Smooth muscle cell (in vitro differentiated cells): ENCODE data around the gene C16orf90. TPM values are rescaled to one million over a fixed set of nuclear protein-coding genes. Genes with fewer than 3 reads are reported as not detected.

ENCODE experiments used
- DNase-seq: peaks from one replicate; lab custom pipeline; 2025; ENCODE audit not compliant: unreplicated experiment; lab: John Stamatoyannopoulos, UW
- H2AFZ ChIP-seq: fragments of 200-600 bp; sonication (generic); 2 replicates; pipeline ENCODE4 v1.6.0; 2016; ENCODE audit warnings: antibody characterized with exemption, low read depth, mild to moderate bottlenecking
- H3F3A ChIP-seq: fragments of 200-600 bp; sonication (generic); 2 replicates; pipeline ENCODE4 v1.6.0; 2017; ENCODE audit warnings: antibody characterized with exemption, low read depth
- H3K27ac ChIP-seq: fragments of 200-600 bp; sonication (generic); 2 replicates; pipeline ENCODE4 v1.5.1; 2016; ENCODE audit warnings: low read depth, mild to moderate bottlenecking
- H3K27me3 ChIP-seq: fragments of 200-600 bp; sonication (generic); 2 replicates; pipeline ENCODE4 v1.6.1; 2016; ENCODE audit warnings: low read depth, mild to moderate bottlenecking
- H3K36me3 ChIP-seq: fragments of 200-600 bp; sonication (generic); 2 replicates; pipeline ENCODE4 v1.5.1; 2016; ENCODE audit warnings: low read depth
- H3K4me1 ChIP-seq: fragments of 200-600 bp; sonication (generic); 2 replicates; pipeline ENCODE4 v1.5.1; 2016; ENCODE audit warnings: low read depth
- H3K4me2 ChIP-seq: fragments of 200-600 bp; sonication (generic); 2 replicates; pipeline ENCODE4 v1.6.0; 2016; ENCODE audit warnings: mild to moderate bottlenecking
- H3K4me3 ChIP-seq: fragments of 200-600 bp; sonication (generic); 2 replicates; pipeline ENCODE4 v1.5.1; 2016; ENCODE audit warnings: mild to moderate bottlenecking
- H3K79me2 ChIP-seq: fragments of 200-600 bp; sonication (generic); 2 replicates; pipeline ENCODE4 v1.6.0; 2016; ENCODE audit warnings: low read depth, mild to moderate bottlenecking
- H3K9ac ChIP-seq: fragments of 200-600 bp; sonication (generic); 2 replicates; pipeline ENCODE4 v1.6.0; 2016; ENCODE audit warnings: low read depth
- H3K9me3 ChIP-seq: fragments of 200-600 bp; sonication (generic); replicated peaks from 2 replicates; pipeline ENCODE4 v1.5.1; 2016; ENCODE audit warnings: low read depth
- H4K20me1 ChIP-seq: fragments of 200-600 bp; sonication (generic); 2 replicates; pipeline ENCODE4 v1.6.0; 2016; ENCODE audit warnings: low read depth
- WGBS: methylation state at CpG from one replicate; pipeline ENCODE4 v1.1.7; 2016; ENCODE audit warnings: low lambda C conversion rate; 5-methylcytosine and 5-hydroxymethylcytosine counted together
- polyA plus RNA-seq: library from polyadenylated mRNA; unstranded; fragments of >200 nt; fragmentation: Nextera tagmentation; extraction: Ambion mirVana; gene quantifications from 2 replicates; pipeline ENCODE4 v1.2.1, GENCODE V29; 2016
- total RNA-seq: library from RNA; depleted of rRNA; stranded (reverse); fragments of >200 nt; gene quantifications from 2 replicates; pipeline ENCODE4 v1.2.3, GENCODE V29; 2014
- TF ChIP-seq, protein P1 (sequence below): fragments of 200-600 bp; sonication (generic); IDR thresholded peaks from 2 replicates; pipeline ENCODE4 v1.5.1; 2017; ENCODE audit warnings: borderline replicate concordance, mild to moderate bottlenecking, antibody characterized with exemption; ENCODE audit not compliant: insufficient read depth, poor library complexity, severe bottlenecking

C16orf90 gene
- total and polyA plus RNA-seq, 2 experiments from 2014 or later = not detected

GRCh38 chr16:3532741-3533140, 37.5 kb upstream of the C16orf90 start:
- 98% methylated on average over 12 of the region's 12 CpGs for WGBS
- TF ChIP-seq, protein P1, sequence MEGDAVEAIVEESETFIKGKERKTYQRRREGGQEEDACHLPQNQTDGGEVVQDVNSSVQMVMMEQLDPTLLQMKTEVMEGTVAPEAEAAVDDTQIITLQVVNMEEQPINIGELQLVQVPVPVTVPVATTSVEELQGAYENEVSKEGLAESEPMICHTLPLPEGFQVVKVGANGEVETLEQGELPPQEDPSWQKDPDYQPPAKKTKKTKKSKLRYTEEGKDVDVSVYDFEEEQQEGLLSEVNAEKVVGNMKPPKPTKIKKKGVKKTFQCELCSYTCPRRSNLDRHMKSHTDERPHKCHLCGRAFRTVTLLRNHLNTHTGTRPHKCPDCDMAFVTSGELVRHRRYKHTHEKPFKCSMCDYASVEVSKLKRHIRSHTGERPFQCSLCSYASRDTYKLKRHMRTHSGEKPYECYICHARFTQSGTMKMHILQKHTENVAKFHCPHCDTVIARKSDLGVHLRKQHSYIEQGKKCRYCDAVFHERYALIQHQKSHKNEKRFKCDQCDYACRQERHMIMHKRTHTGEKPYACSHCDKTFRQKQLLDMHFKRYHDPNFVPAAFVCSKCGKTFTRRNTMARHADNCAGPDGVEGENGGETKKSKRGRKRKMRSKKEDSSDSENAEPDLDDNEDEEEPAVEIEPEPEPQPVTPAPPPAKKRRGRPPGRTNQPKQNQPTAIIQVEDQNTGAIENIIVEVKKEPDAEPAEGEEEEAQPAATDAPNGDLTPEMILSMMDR = no peak
- H3K4me2 ChIP-seq = no peak overlapping the region
- no peaks in the 10 kb centered on the region for H3K27me3 ChIP-seq
- no peaks in the 10 kb centered on the region for H3F3A ChIP-seq
- no peak overlapping the region for H3K9ac ChIP-seq
- no peaks in the 10 kb centered on the region for H3K9me3 ChIP-seq
- no peaks in the 10 kb centered on the region for H3K79me2 ChIP-seq
- H3K36me3 ChIP-seq = peaks cover 6% of the 10 kb centered on the region
- H3K4me3 ChIP-seq = no peak overlapping the region
- H4K20me1 ChIP-seq = no peaks in the 10 kb centered on the region
- H3K4me1 ChIP-seq = no peaks in the 10 kb centered on the region
- H3K27ac ChIP-seq = no peak overlapping the region
- DNase-seq = no peak
- no peak overlapping the region for H2AFZ ChIP-seq

DNA sequence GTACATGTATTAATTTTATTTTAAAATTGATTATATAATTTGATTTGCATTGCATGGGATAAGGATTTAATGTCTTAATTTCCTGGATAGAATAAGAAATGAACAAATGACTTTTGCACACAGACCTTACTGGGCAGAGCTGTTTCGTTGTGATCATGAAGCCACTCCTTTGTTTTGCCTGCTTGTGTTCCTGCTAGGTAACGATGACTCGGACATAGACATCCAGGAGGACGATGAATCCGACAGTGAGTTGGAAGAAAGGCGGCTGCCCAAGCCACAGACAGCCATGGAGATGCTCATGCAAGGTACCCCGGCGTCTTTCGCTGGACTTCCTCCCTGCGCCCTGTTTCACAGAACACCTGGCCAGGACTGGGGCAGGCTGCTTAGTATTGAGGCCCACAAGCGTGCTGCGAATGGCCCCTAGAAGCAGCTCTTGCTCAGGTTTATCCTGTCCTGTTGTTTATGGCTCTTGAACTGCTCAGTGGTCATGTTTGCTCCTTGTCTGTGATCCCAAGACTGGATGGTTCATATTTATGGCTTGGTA, 35.2 kb upstream of the C16orf90 start:
- Histone ChIP-seq H3K79me2 (no peaks in the 10 kb centered on the region), H4K20me1 (peaks cover 3% of the 10 kb centered on the region), H3K36me3 (no peaks in the 10 kb centered on the region), H2AFZ (no peak overlapping the region), H3K4me1 (no peaks in the 10 kb centered on the region), H3K4me3 (no peak overlapping the region), H3K4me2 (no peak overlapping the region), H3F3A (no peaks in the 10 kb centered on the region), H3K9me3 (no peaks in the 10 kb centered on the region), H3K9ac (no peak overlapping the region), H3K27me3 (no peaks in the 10 kb centered on the region), H3K27ac (no peak overlapping the region)
- no peak for DNase-seq
- TF ChIP-seq, protein P1 = no peak
- whole genome bisulfite sequencing = 93% methylated on average over 12 of the region's 12 CpGs

GRCh38 chr16:3529175-3529574, 33.9 kb upstream of the C16orf90 start:
- Histone ChIP-seq H2AFZ (no peak overlapping the region), H4K20me1 (peaks cover 3% of the 10 kb centered on the region), H3K4me2 (no peak overlapping the region), H3K9ac (no peak overlapping the region), H3F3A (no peaks in the 10 kb centered on the region), H3K27me3 (no peaks in the 10 kb centered on the region), H3K4me3 (no peak overlapping the region), H3K4me1 (no peaks in the 10 kb centered on the region), H3K27ac (no peak overlapping the region), H3K36me3 (no peaks in the 10 kb centered on the region), H3K9me3 (no peaks in the 10 kb centered on the region), H3K79me2 (no peaks in the 10 kb centered on the region)
- TF ChIP-seq, protein P1 = no peak
- no peak for DNase-seq

- Histone ChIP-seq H3K27ac (no peak overlapping the region), H3K9me3 (no peaks in the 10 kb centered on the region), H3K36me3 (peaks cover 5% of the 10 kb centered on the region), H3K9ac (no peak overlapping the region), H3K79me2 (no peaks in the 10 kb centered on the region), H2AFZ (no peak overlapping the region), H3K4me1 (no peaks in the 10 kb centered on the region), H3K4me3 (no peak overlapping the region), H3F3A (no peaks in the 10 kb centered on the region), H4K20me1 (peaks cover 3% of the 10 kb centered on the region), H3K27me3 (no peaks in the 10 kb centered on the region), H3K4me2 (no peak overlapping the region)
- DNase-seq = no peak
- TF ChIP-seq, protein P1 = no peak
- 95% methylated on average over 2 of the region's 2 CpGs for WGBS
Measured at GRCh38 chr16:3528406-3528805, 33.1 kb upstream of the C16orf90 start.
